GM12865 (cell line): ENCODE data around the gene SGK2.

Source experiments
- DNase-seq: peaks from one replicate; pipeline ENCODE4 v3.0.0; 2010; ENCODE audit warnings: low read depth
- H3K4me3 ChIP-seq: 2 replicates; pipeline ENCODE4 v1.5.1; 2011; ENCODE audit warnings: mild to moderate bottlenecking, low read depth, low read length, control low read depth
- TF ChIP-seq, protein P1 (sequence below): IDR thresholded peaks from 2 replicates; pipeline ENCODE4 v1.5.1; 2011; ENCODE audit warnings: low read length, control low read depth, low read depth, inconsistent platforms; ENCODE audit not compliant: insufficient read depth; ENCODE audit errors: missing control alignments

The SGK2 gene

GRCh38 chr20:43516251-43516824 lies 42.5 kb upstream of the SGK2 start:
- no peak overlapping the region for H3K4me3 ChIP-seq
- no peak for DNase-seq
- TF ChIP-seq, protein P1, sequence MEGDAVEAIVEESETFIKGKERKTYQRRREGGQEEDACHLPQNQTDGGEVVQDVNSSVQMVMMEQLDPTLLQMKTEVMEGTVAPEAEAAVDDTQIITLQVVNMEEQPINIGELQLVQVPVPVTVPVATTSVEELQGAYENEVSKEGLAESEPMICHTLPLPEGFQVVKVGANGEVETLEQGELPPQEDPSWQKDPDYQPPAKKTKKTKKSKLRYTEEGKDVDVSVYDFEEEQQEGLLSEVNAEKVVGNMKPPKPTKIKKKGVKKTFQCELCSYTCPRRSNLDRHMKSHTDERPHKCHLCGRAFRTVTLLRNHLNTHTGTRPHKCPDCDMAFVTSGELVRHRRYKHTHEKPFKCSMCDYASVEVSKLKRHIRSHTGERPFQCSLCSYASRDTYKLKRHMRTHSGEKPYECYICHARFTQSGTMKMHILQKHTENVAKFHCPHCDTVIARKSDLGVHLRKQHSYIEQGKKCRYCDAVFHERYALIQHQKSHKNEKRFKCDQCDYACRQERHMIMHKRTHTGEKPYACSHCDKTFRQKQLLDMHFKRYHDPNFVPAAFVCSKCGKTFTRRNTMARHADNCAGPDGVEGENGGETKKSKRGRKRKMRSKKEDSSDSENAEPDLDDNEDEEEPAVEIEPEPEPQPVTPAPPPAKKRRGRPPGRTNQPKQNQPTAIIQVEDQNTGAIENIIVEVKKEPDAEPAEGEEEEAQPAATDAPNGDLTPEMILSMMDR, result no peak

DNA sequence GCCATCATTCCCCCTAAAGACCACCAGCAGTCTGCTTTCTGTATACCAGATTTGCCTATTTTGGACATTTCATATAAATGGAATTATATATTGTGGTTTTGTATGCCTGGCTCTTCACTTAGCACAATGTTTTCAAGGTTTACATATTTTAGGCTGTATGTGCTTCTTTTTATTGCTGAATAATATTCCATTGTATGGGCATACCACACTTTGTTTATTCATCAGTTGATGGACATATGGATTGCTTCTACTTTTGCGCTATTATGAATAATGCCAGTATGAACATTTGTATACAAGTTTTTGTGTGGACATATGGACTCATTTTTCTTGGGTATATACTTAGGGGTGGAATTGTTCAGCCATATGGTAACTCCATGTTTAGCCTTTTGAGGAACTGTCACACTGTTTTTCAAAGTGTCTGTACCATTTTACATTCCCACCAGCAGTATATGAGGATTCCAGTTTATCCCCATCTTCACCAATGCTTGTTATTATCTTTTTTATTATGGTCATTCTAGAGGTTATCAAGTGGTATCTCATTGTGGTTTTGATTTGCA lies 38.7 kb upstream of the SGK2 start:
- TF ChIP-seq, protein P1, result no peak
- no peak for DNase-seq
- no peak overlapping the region for H3K4me3 ChIP-seq

- no peak overlapping the region for H3K4me3 ChIP-seq
- TF ChIP-seq, protein P1, result no peak
- no peak for DNase-seq
Measured at GRCh38 chr20:43525021-43525420, 33.8 kb upstream of the SGK2 start.

- H3K4me3 ChIP-seq, result no peak overlapping the region
- TF ChIP-seq, protein P1, result no peak
- no peak for DNase-seq
Measured at GRCh38 chr20:43528258-43528875, 30.5 kb upstream of the SGK2 start.

GRCh38 chr20:43529051-43529450 lies 29.8 kb upstream of the SGK2 start:
- no peak overlapping the region for H3K4me3 ChIP-seq
- DNase-seq, result no peak
- TF ChIP-seq, protein P1, result no peak

DNA sequence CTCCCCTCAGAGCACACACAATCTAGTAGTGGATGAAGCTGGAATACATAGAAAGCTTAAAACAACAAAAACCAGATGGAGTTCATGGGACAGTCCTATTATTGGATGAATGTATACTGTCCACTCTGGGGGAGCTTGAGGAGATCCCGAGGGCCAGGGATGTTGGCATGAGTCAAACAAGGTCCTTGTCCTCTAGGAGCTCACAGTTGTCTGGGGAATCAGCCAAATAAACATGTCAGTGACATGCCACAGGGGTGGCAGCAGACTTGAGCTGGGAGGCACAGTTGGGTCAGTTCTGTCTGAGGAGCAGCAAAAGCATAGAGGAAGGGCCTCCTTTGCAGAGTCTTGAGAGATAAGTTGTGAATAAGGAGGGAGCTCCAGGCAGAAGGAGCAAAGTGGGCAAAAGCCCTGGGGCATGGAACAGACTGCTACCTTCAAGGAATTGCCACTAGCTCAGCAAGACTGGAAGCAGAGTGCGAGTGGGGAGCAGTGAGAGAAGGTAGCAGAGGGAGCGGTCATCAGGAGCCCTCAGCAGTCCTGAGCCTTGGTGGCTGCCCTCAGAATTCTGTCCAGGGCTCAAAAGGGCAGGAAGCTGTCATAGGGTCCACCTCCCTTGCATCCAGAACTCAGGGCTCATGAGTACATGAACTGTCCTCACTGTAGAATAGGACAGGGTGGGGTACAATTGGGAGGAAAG lies 29.2 kb upstream of the SGK2 start:
- DNase-seq, result no peak
- TF ChIP-seq, protein P1, result no peak

More for the DNA sequence above, 29.2 kb upstream of the SGK2 start:
- H3K4me3 ChIP-seq, result no peak overlapping the region
